Activated CD8-positive, alpha-beta memory T cell treated with anti-CD3 and anti-CD28 coated beads for 48 hours (primary cell): Measurements from ENCODE around the gene BCL6B.
"Not testable (repeated sequence)": the region's sequence is repeated elsewhere in the genome, so short reads cannot be mapped to it uniquely, and the experiment has no call there.

Experiments
- DNase-seq, 3 experiments: peaks; one replicate each; pipeline ENCODE4 v3.0.0-alpha.2; 2020; ENCODE audit warnings: low read depth in 2 of 3, low spot score in 2 of 3

BCL6B gene, protein sequence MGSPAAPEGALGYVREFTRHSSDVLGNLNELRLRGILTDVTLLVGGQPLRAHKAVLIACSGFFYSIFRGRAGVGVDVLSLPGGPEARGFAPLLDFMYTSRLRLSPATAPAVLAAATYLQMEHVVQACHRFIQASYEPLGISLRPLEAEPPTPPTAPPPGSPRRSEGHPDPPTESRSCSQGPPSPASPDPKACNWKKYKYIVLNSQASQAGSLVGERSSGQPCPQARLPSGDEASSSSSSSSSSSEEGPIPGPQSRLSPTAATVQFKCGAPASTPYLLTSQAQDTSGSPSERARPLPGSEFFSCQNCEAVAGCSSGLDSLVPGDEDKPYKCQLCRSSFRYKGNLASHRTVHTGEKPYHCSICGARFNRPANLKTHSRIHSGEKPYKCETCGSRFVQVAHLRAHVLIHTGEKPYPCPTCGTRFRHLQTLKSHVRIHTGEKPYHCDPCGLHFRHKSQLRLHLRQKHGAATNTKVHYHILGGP

DNA sequence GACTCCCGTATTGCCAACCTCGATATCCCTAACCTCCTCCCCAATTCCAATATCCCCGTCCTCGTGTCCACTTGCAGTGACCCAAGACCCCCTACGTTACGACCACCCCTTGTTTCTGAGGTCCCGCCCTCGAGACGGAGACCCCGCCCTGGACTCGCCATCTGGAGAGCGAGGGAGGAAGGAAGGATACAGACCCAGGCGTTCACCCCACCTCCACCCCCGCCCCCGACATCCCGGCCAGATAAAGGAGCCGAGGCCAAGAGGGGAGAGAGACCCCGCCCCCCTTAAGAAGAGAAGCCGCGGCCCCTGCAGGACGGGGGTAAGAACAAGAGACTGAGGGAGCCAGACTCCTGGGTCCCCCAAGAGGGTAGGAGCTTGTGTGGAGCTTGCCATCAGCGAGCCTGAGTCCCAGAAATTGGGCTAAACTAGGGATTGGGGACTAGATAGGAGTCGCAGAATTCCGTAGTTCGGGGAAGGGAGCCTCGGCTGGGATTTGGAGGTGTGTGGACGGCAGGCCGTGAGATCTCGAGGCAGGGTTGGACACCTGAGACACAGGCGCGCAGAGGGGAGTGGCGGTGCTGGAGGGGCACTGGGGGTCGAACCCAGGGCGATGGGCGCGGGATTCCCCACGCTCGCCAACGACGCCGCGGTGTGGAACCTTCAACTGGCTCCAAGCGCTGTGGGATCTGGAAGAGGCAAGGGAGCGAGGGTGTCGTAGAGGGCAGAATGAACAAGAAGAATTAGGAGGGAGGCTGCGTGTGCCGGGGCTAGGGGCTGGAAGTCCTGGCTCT, at the start of gene BCL6B:
TSS of gene BCL6B (plus strand) at position 270 of the 791 bp plus-strand sequence. CDS start 622 bp downstream, outside the sequence.
- no peak for DNase-seq

DNA sequence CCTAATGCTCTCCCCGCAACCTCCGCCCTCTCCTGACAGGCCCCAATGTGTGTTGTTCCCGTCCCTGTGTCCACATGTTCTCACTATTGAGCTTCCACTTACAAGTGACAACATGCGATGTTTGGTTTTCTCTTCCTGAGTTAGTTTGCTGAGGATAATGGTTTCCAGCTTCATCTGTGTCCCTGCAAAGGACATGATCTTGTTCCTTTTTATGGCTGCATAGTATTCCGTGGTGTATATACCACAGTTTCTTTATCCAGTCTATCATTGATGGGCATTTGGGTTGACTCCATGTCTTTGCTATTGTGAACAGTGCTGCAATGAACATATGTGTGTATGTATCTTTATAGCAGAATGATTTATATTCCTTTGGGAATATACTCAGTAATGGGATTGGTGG, 43.4 kb upstream of the BCL6B start:
- DNase-seq: not testable (repeated sequence)

DNA sequence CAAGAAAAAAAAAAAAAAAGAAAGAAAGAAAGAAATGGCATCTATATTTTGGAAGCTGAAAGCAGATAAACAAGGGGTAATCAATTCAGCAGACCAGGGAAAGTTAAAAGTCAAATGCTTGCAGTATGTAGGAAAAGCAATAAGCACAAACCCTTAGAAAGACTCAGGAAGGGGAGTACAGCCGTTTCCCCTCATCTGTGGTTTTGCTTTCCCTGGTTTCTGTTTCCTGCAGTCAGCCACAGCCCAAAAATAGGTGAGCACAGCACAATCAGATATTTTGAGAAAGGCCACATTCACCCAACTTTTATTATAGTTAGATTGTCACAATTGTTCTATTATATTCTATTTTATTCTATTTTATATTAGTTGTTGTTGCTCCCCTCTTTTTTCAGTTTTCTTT, 41.4 kb upstream of the BCL6B start:
- no peak for DNase-seq

DNA sequence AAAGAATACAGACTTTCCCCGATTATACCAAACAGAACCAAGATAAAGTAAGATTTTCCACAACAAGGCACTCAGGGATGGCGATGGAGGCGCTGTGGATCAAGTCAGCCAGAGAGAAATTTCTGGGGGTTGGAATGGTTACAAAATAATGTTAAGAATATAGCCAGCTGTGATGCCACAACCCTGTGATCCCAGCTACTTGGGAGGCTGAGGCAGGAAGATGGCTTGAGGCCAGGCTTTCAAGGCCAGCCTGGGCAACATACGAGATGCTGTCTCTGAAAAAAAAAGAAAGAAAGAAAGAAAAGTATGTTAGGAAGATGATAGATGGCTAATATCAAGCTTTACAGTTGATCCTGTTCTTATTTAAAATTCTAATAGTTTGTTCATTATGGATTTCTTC, 37.6 kb upstream of the BCL6B start:
- DNase-seq: no peak

DNA sequence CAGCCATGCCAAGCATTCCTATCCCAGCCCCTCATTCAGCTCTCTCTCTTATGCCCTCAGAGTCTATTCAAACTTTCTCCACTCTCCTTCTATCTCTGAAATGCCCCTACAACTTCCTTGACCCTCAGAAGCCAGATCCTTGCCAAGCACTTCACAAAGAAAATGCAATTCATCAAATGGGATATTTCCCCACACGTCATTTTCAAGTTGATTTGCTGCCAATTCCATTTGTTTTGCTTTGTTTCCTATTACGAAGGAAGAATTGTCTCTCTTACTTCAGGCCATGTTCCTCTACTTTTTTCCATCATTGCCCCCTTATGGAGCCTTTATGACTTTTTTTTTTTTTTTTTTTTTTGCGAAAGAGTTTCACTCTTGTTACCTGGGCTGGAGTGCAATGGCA, 36.2 kb upstream of the BCL6B start:
- no peak for DNase-seq

DNA sequence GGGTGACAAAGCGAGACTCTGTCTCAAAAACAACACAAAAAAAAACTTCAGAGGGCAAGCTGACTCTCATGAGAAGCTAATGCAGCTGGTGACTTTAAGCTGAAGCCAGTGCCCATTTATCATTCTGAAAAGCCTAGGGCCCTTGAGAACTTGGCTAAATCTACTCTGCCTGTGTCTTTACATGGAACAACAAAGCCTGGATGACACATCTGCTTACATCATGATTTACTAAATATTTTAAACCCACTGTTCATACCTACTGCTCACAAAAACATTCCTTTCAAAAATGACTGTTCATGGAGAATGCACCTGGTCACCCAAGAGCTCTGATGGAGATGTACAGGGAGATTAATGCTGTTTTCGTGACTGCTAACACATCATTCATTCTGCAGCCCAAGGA, 33.1 kb upstream of the BCL6B start:
- DNase-seq: no peak

DNA sequence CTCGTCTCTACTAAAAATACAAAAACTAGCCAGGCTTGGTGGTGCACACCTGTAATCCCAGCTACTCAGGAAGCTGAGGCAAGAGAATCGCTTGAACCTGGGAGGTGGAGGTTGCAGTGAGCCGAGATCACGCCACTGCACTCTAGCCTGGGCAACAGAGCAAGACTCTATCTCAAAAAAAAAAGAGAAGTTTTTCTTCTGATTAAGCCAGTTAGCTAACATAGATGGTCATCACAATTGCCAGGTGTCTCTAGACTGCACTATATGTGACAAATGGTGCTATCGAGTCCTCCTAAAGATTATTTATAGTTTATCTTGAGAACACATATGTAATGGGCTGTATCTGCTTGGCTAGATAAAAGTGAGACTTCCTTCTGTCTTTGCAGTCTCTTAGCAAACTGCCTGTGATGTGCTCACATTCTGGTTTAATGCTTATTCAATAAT, 29.2 kb upstream of the BCL6B start:
- not testable (repeated sequence) for DNase-seq

DNA sequence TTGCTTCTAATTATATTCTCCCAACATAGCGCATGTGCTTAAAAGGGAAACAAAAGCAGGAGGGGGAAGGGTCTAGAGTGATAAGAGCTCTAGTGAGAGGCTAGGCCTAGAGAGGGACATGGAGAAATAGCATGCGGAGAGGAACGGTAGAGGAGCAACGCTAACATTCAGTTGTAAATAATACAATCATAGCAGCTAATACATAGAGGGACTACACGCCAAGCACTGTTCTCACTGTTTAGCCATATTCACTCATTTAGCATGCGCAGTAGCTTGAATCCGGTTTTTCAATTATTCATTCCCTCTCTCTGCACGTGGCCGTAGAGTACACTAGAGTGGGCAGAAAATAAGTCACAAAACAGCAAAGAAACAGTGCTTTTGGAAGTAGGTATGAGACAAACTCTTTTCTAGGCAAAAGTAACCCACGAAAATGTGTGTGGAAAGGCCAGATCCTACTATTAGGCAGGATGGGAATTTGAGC, 28.7 kb upstream of the BCL6B start:
- no peak for DNase-seq

DNA sequence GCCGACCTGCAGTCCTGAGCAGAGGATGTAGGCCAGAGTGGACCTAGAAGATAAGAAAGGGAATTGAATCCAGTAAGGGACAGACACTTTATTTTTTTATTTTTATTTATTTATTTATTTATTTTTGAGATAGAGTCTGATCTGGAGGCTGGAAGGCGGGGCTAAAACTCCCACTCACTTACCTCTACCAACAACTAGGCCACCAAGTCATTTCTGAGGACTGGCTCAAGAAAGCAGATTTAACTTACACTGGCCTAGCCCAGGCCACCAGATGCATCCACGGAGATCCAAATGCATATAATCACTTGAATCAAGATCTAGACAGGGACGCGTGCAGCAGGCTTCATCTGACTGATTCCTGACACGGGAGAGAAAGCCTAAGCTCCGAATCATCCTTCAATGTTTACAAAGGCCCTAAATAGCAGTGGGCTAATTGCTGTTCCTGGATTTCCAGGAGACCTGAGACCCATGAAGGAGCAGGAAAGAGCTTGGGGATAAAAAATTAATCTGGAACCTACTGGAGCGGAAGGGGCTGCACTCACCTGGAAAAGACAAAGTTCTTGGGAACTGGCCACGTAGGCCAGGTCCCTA, 28.1 kb upstream of the BCL6B start:
- DNase-seq: no peak

DNA sequence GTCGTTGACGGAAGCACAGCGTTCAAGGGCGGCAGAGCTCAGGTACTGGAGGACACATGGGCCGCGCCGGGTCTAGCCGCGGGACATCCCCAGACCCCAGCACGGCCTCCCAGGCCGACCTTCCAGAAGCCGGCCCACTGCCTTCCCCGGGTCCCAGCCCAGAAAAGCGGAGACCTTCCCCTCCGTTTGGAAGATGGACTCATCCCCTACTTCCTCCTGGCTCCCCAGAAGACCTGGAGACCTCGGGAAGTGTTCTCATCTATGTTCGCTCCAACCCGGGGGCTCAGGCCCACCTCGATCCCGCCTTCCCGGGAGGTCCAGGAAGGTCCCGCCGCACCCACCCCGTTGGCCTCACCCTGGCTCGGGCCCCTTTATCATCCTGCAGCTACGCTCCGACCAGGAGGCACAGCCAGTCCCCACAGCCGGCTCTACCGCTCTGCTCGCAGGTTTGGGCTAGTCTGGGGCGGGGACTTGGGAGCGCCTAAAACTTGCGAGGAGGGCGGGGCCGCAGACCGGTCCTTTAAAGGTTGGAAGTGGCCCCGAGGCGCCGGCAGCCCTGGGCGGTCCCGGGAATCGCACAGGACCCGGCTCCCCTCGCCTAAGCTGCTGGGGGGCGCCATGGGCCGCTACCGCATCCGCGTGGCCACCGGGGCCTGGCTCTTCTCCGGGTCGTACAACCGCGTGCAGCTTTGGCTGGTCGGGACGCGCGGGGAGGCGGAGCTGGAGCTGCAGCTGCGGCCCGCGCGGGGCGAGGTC, 27.2 kb upstream of the BCL6B start, which contains the start of gene ALOX12:
TSS of gene ALOX12 (plus strand) at position 550 of the 756 bp plus-strand sequence. CDS start at position 619, 69 bp downstream.
- no peak for DNase-seq

DNA sequence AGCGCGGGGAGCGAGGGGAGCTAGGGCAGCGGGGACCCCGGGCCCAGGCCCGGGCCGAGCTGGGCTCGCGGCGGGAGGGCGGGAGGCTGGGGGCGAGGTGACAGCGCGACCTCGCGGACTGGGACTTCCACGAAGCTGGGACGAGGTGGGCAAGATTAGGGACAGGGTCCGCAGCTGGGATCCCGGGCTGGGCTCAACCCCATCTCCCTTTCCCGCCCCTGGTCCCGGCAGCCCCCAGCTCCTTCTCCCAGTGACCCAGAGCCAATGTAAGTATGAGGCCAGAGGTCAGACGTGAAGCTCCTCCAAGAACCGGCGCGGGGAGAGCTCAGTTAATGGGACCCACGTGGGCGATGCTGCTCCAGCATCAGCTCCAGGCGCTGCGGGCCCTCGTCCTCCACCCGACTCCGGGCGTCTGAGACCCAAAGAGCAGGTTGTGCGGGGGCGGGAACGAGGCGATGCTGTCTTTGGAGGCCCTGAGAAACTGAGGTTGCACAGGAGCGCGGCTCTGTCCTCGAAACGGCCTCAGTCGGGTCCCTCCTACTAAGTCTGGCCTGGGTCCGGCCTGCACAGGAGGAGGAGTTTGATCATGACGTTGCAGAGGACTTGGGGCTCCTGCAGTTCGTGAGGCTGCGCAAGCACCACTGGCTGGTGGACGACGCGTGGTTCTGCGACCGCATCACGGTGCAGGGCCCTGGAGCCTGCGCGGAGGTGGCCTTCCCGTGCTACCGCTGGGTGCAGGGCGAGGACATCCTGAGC, 26.4 kb upstream of the BCL6B start:
- no peak for DNase-seq

DNA sequence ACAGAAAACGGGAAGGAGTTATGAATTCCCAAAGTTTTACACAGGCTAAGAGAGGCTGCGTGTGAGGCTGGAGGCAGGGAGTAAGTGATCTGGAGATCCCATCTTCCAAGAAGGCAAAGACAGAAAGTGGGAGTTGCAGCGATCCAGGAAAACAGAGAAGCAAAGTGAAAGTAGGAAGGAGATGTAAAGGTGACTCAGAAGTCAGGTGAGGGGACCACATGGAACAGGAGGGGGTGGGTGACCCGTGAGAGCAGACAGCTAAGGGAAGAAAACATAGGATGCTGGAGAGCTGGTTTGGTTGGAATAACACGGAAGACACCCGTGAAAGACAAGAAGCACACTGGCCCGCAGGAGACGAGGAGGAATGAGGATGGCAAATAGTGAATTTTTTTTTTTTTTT, 25.7 kb upstream of the BCL6B start:
- DNase-seq: no peak

DNA sequence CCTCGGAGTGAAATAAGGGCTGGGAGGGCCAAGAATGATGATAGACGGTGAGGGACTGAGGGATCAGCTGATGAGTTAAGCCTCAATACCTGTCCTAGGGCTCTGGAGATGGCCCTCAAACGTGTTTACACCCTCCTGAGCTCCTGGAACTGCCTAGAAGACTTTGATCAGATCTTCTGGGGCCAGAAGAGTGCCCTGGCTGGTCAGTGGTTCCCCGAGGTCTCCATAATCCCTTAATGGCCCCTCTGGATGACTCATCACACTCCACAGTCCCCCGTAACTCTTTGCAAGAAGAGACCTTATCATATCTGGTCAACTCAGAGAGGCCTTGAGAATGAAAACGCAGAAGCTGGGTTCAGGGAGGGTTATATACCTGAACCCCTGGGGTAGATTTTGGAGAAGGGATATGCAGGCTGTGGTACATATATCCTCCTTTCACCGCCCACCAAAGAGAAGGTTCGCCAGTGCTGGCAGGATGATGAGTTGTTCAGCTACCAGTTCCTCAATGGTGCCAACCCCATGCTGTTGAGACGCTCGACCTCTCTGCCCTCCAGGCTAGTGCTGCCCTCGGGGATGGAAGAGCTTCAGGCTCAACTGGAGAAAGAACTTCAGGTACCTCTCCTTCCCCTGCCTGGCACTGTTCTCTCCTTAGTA, 23.9 kb upstream of the BCL6B start:
- DNase-seq: no peak

DNA sequence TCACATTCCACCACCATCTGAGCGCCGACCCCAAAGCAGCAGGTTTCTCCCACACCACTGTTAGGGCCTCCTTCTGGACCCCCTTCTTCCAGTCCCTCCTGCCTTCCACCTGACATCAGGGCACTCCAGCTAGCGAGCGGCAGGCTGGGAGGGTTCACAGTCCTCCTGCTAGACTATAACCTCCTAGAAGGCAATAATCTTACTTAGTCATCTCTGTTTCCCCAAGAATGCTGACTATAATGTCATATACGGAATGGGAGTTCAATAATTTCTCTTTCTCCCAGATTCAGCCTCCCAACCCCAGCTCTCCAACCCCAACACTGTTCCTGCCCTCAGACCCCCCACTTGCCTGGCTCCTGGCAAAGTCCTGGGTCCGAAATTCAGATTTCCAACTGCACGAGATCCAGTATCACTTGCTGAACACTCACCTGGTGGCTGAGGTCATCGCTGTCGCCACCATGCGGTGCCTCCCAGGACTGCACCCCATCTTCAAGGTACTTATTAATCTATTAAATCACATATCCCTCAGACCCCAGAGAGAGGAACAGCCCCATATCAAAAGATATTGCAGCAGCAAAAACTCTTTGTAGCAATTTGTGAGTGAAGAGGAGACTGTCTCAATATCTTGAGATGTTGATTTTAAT, 21.4 kb upstream of the BCL6B start:
- DNase-seq: no peak

DNA sequence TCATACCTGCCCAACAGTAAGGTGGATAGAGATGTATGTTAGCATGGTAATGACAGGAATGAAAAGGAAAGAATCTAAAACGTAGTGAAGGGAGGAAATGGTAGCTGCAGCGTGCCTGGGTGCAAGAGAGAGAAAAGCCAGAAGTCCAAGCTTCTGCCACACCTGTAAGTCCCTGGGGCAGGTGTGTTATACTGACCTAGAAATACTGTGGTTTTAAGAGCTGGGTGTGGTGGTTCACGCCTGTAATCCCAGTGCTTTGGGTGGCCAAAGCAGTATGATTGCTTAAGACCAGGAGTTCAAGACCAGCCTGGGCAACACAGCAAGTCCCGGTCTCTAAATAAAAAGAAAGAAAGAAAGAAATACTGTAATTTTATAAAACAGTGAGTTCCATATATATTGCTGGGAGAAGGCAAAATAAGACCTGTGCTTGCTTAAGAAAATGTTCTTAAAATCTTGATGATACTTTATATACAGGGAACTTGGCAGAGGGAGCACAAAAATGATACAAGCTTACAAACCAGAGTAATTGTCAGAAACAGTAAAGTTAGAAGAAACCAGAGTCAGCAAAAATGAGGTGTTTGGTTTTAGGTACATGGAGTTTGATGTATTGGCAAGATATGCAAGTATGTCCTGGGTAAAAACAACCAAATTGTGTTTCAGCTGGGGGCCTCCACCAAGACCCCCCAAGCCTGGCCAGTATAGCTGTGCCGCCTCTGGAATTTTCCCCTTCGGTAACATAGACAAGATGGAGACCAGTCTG, 20.4 kb upstream of the BCL6B start:
- no peak for DNase-seq

DNA sequence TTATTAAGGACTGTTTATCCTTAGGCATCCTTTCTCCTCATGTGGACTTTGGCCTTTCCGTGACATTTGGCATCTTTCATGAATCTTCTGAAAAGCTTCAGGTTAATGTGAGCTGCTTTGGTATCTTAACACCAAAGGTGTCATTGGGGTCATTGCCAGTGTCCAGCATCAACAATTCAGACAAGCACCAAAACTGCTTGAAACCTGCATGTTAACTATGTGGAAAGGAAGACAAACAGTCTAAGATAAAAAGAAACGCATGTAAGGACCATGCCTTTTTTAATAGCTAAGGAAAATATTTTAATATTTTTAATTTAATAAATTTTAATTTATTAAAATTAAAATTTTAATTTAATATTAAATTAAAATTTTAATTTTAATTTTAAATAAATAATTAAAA, 19.1 kb upstream of the BCL6B start:
- DNase-seq: no peak

DNA sequence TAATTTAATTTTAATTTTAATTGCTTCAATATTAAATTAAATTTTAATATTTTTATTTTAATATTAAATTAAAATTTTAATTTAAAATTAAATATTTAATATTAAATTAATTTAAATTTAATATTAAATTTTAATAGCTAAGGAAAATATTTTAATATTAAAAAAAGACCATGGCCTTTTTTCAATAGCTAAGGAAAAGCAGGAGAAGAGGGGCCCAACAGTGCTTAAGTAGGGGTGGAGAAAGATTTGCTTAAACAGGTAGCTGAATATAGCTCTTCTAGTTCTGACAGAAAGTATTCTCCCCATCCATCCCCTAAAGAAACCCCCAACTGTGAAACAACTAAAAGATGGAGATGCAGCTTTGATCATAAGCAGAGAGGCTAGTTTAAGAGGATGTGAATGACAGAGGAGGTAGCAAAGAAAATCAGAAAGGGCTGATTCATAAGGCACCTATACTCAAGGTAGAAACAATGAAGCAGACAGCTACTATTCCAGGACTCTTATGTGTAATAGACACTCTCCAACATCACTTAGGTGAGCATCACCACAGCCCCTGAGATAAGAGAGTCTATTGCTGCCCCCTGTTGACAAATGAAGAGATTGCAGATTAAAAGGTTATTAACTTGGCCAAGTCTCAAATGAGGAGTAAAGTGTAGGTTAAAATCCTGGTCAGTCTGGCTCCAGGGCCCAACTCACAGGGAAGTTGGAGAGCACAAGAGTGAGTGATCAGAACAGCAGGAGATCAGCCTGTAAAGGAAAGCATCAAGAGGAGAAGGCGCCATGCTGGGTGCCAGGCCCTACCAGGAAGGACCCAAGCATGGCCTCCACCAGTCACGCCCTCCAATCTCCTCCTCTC, 18.2 kb upstream of the BCL6B start:
- no peak for DNase-seq
